ENCODE data around the gene AVPR1B. TPM values are rescaled to one million over a fixed set of nuclear protein-coding genes. Genes with fewer than 3 reads are reported as not detected.

Gene AVPR1B
- total RNA-seq, 1 donor from 2014 or later = not detected

GRCh38 chr1:206112600-206113301, 4.4 kb downstream of the AVPR1B start:
- DNase-seq (ENCODE audit: low read depth in 2 of 2) = no peak

DNA sequence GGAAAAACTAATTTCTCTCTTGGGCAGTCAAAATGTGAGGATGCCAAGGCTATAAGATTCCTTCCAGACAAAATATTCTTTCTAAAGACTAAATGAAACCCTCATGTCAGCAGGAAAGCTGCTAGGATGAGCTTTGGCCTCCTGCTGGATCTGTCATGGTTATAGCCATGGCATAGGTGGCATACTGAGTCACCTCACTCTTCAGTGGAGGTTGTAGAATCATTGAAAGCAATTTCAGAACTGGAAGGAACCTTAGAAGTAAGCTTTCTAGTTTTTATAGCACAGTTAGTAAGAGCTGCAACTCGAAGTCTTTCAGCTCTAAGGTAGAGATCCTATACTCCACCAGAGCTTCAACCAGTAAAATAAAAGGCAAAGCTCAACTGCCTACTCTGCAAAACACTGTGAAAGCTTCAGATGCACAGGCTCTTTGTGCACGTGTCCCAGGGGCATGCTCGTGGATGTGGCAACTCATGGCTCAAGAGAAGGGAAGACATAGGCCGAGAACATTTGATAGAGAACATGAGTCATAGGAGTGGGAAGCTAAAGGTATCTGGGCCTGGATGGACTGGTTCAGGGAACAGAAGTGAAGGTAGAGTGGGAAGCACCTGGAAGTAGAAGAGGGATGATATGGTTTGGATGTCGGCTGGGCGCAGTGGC, 5.8 kb downstream of the AVPR1B start:
- DNase-seq (ENCODE audit: low read depth in 2 of 2) = no peak

GRCh38 chr1:206110820-206111219, 6.4 kb downstream of the AVPR1B start:
- DNase-seq (ENCODE audit: low read depth in 2 of 2) = no peak

DNA sequence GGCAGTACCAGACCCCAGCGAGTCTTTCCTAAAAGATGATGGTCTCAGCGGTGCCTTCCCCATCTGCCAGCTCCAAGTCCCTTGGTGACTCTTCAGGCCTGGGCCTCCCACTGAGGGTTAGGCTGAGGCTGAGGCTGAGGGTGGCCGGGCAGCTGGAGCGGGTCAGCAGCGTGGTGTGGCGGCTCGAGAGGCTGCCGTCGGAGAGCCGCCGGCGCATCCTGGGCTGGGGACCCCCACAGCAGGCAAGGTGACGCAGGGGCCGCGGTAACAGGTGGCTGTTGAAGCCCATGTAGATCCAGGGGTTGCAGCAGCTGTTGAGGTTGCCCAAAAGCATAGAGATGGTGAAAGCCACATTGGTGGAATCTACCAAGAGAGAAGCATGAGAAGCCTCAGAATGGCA, 7.0 kb downstream of the AVPR1B start:
- DNase-seq (ENCODE audit: low read depth in 2 of 2) = no peak

- DNase-seq (ENCODE audit: low read depth in 2 of 2) = no peak
These were observed 7.5 kb downstream of the AVPR1B start for GRCh38 chr1:206109718-206110117.

DNA sequence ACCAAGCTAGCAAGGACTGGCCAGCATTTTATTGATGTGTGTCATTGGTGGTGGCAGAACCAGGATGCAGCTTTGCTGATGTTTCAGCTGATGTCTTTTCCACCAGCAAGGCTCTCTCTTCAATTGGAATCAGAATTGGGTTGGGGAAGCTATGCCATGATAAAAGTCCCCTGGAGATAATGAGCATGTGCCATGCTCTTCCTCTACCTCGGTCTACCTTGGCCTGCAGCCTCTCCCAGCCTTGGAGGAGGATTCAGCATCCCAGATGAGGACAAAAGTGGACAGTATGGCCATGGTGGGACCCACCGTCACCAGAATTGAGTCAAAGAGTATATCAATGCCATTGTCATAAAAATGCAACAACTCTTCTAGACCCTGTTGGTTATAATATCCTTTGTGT, 8.6 kb downstream of the AVPR1B start:
- DNase-seq (ENCODE audit: low read depth in 2 of 2) = no peak

- no peak for DNase-seq (ENCODE audit: low read depth in 2 of 2)
These were observed 10.0 kb downstream of the AVPR1B start for GRCh38 chr1:206107168-206107544.

- DNase-seq (ENCODE audit: low read depth in 2 of 2) = peak; percentile 36 to 70
These were observed 10.6 kb downstream of the AVPR1B start for GRCh38 chr1:206106328-206107167.

- DNase-seq (ENCODE audit: low read depth in 2 of 2) = peak in 1 of 2 donors; percentile 24
These were observed 11.7 kb downstream of the AVPR1B start for GRCh38 chr1:206105464-206105995.

GRCh38 chr1:206103979-206104378, 13.2 kb downstream of the AVPR1B start:
- DNase-seq (ENCODE audit: low read depth in 2 of 2) = no peak

GRCh38 chr1:206102292-206102936, 14.8 kb downstream of the AVPR1B start:
- peak in 1 of 2 donors; percentile 19 for DNase-seq (ENCODE audit: low read depth in 2 of 2)

- DNase-seq (ENCODE audit: low read depth in 2 of 2) = no peak
These were observed 15.7 kb downstream of the AVPR1B start for GRCh38 chr1:206101351-206102045.

DNA sequence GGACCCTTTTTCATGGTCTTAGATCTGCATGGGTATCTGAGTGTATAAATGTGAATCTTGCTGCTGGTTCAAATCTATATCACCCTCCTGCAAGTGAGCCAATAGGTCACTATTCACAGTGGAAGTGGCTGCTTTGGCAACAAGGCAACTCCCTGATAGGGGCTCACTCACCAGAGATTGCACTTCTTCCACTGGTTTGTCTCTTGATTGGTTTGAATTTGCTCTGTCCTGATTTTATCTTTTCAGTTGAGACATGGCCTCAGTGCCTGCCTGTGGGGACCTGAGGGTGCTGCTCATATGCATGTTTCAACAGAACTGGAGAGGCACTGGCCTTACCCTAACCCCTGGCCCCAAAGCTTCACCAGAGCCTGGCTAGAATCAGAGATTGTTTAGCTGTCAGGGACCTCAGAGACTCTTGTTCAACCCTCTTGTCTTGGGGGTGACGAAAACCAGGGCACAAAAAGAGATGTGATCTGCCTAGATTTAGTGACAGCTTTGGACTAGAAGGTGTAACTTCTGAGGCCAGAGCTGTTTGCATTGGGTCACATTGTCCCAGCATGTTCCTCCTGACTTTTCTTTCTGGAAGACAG, 16.9 kb downstream of the AVPR1B start:
- DNase-seq (ENCODE audit: low read depth in 2 of 2) = no peak

DNA sequence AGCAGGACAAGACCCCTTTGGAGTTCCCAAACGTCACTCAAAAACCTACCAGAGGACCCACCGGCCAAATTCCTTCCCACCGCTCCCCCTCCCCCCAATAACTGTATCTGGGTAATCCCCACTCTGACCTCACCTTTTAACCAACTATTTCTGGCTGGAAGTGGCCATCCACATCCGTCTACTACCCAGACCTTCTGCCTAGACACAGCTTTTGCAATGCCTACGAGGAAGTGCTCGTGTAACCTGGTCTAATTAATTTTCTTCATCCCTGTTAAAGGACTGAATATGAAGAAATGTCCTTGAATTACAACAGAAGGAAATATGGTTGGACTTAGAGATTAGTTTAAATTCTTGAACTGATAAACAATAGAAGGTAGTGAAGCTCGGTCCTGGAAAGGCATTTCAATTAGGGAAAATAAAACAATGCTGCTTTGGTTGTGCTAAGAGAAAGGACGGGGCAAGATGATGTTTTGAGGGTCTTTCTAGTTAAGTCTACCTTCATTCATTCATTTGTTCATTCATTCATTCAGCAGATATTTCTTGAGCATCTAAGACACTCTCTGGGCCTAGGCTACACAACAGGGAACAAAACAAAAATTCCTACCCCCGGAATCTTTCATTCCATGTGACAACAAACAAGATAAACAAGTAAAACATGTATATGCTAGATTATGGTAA, 18.8 kb downstream of the AVPR1B start:
- no peak for DNase-seq (ENCODE audit: low read depth in 2 of 2)

- DNase-seq (ENCODE audit: low read depth in 2 of 2) = no peak
These were observed 19.8 kb downstream of the AVPR1B start for GRCh38 chr1:206097381-206097780.

DNA sequence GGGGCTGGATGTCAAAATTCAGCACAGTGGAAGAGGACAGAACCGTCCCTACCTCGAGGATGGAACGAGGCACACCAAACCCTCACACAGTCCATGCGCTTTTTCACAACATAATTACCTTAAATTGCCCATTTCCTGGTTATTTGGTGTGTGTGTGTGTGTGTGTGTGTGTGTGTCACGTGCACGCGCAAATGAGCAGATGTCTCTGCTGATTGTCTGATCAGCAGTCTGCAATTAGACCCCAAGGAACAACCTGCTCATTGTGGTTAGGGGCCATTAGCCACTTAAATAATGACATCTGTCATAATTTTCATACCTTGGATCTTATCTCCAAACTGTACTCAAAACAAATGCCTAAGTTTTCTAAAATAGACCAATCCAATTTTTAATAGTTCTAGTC, 23.2 kb downstream of the AVPR1B start:
- no peak for DNase-seq (ENCODE audit: low read depth in 2 of 2)

DNA sequence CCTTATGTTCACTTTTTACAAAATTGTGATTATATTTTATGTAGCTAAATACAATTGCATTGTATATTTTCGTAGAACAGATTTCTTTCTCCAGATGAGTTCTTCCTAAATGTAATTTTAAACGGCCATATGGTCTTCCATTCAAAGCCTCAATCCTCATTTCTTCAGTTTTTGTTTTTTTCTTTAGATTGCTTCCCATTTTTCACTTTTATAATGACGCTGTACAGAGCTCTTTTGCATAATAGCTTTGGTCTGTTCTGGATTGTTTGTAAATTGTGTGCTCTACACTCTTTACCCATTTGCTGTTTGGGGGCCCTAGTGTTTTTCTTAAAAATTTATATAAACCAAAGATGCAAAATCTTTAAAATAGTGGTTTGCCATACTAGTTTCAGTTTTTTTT, 27.8 kb downstream of the AVPR1B start:
- no peak for DNase-seq (ENCODE audit: low read depth in 2 of 2)

GRCh38 chr1:206087091-206087490, 30.1 kb downstream of the AVPR1B start:
- no peak for DNase-seq (ENCODE audit: low read depth in 2 of 2)

- DNase-seq (ENCODE audit: low read depth in 2 of 2) = no peak
These were observed 33.4 kb downstream of the AVPR1B start for GRCh38 chr1:206083750-206084149.
